Uterus (tissue), 2 donors: Measurements from ENCODE around the gene CALML5.

ENCODE experiments used
- POLR2A ChIP-seq, 2 donors: fragments of 450-650 bp; IDR thresholded peaks; one replicate each; pipeline ENCODE4 v1.6.1; 2016; ENCODE audit warnings: antibody characterized with exemption in 2 of 2, mild to moderate bottlenecking in 1 of 2, moderate library complexity in 1 of 2
- TF ChIP-seq, protein P1 (sequence below), 4 experiments: fragments of 200-600 bp in 2 of 4; fragments of 450-650 bp in 2 of 4; sonication (generic) in 2 of 4; IDR thresholded peaks; one replicate each; pipeline ENCODE4 v1.5.1; 2016 to 2019; ENCODE audit warnings: antibody characterized with exemption in 4 of 4, mild to moderate bottlenecking in 2 of 4, moderate library complexity in 1 of 4

DNA sequence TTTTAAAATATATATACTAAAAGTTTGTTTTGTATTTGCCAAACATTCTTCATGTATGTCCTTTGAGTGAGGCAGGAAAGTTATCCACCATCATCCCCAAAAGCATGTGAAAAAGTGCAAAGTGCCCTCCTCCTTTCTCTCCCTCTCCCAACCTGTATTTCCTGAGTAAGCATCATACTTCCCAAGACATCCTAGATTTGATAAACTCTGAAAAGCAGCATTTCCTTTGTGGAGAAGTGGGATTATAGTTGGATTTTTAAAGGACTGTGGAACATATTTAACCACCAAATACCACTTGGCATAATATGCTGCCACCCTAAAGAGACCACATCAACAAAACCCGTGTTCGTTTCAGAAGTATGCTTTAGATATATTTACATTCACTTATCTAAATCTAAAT lies 50.1 kb downstream of the CALML5 start:
- TF ChIP-seq, protein P1, sequence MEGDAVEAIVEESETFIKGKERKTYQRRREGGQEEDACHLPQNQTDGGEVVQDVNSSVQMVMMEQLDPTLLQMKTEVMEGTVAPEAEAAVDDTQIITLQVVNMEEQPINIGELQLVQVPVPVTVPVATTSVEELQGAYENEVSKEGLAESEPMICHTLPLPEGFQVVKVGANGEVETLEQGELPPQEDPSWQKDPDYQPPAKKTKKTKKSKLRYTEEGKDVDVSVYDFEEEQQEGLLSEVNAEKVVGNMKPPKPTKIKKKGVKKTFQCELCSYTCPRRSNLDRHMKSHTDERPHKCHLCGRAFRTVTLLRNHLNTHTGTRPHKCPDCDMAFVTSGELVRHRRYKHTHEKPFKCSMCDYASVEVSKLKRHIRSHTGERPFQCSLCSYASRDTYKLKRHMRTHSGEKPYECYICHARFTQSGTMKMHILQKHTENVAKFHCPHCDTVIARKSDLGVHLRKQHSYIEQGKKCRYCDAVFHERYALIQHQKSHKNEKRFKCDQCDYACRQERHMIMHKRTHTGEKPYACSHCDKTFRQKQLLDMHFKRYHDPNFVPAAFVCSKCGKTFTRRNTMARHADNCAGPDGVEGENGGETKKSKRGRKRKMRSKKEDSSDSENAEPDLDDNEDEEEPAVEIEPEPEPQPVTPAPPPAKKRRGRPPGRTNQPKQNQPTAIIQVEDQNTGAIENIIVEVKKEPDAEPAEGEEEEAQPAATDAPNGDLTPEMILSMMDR (IDR thresholded peaks at IDR 0.05), result no peak
- no peak for TF ChIP-seq POLR2A (IDR thresholded peaks at IDR 0.05)
